Dendritic cell treated with granulocyte-macrophage colony-stimulating factor and Interleukin-4, amounts not matched to agents 40 ng/mL and 50 ng/mL, for 4 days (primary cell): ENCODE measurements around the gene CYB5R2.

Experiments used
- H3K27ac Mint-ChIP-seq: one replicate; pipeline ENCODE4 v1.8.0; 2022; ENCODE audit warnings: mild to moderate bottlenecking, mixed read lengths
- H3K27me3 Mint-ChIP-seq: one replicate; pipeline ENCODE4 v1.8.0; 2022; ENCODE audit warnings: mild to moderate bottlenecking, mixed read lengths
- H3K36me3 Mint-ChIP-seq: one replicate; pipeline ENCODE4 v1.8.0; 2022; ENCODE audit warnings: low read depth, mixed read lengths
- H3K4me1 Mint-ChIP-seq: one replicate; pipeline ENCODE4 v1.8.0; 2022; ENCODE audit warnings: low read depth, mixed read lengths
- H3K4me3 Mint-ChIP-seq: one replicate; pipeline ENCODE4 v1.8.0; 2022; ENCODE audit warnings: mild to moderate bottlenecking, moderate library complexity, mixed read lengths
- H3K9me3 Mint-ChIP-seq: one replicate; pipeline ENCODE4 v1.8.0; 2022; ENCODE audit warnings: mixed read lengths
- intact Hi-C: fragments of 100-400 bp; cut with micrococcal nuclease; formaldehyde crosslinking; loops from one replicate; pipeline ENCODE4 v1.15.0; 2022

CYB5R2 gene

GRCh38 chr11:7677796-7678201 lies 4.5 kb upstream of the CYB5R2 start:
- Mint-ChIP-seq H3K36me3 (no peaks in the 10 kb centered on the region), H3K27me3 (peaks cover 47% of the 10 kb centered on the region)
- intact Hi-C loops: no loop called here

GRCh38 chr11:7677071-7677470 lies 3.8 kb upstream of the CYB5R2 start:
- Mint-ChIP-seq H3K36me3 (no peaks in the 10 kb centered on the region), H3K4me1 (peaks cover 22% of the 10 kb centered on the region), H3K27ac (no peak overlapping the region), H3K27me3 (peaks cover 55% of the 10 kb centered on the region), H3K4me3 (no peak overlapping the region), H3K9me3 (peaks cover 28% of the 10 kb centered on the region)
- intact Hi-C loops: no loop called here

More at GRCh38 chr11:7677796-7678201, 4.5 kb upstream of the CYB5R2 start:
- Mint-ChIP-seq H3K9me3 (peaks cover 28% of the 10 kb centered on the region), H3K27ac (no peak overlapping the region), H3K4me3 (no peak overlapping the region), H3K4me1 (peaks cover 15% of the 10 kb centered on the region)

GRCh38 chr11:7675631-7676030 lies 2.3 kb upstream of the CYB5R2 start:
- Mint-ChIP-seq H3K36me3 (no peaks in the 10 kb centered on the region), H3K9me3 (peaks cover 28% of the 10 kb centered on the region), H3K27me3 (peaks cover 60% of the 10 kb centered on the region)

GRCh38 chr11:7673724-7674434 lies 579 bp upstream of the CYB5R2 start:
- Mint-ChIP-seq H3K9me3 (peaks cover 28% of the 10 kb centered on the region), H3K36me3 (peaks cover 4% of the 10 kb centered on the region), H3K27me3 (peaks cover 50% of the 10 kb centered on the region), H3K27ac (peak overlapping the region; percentile 41), H3K4me1 (peaks cover 22% of the 10 kb centered on the region), H3K4me3 (peak overlapping the region; percentile 76)
- intact Hi-C loops: no loop called here

More at GRCh38 chr11:7675631-7676030, 2.3 kb upstream of the CYB5R2 start:
- intact Hi-C loops: no loop called here
- Mint-ChIP-seq H3K4me3 (no peak overlapping the region), H3K4me1 (peaks cover 22% of the 10 kb centered on the region), H3K27ac (no peak overlapping the region)

GRCh38 chr11:7672276-7672959 lies 882 bp downstream of the CYB5R2 start:
- intact Hi-C loops: no loop called here
- H3K4me1 Mint-ChIP-seq: peaks cover 22% of the 10 kb centered on the region
- H3K9me3 Mint-ChIP-seq: peaks cover 21% of the 10 kb centered on the region
- peaks cover 18% of the 10 kb centered on the region for H3K36me3 Mint-ChIP-seq
- peak overlapping the region; percentile 76 for H3K4me3 Mint-ChIP-seq
- H3K27ac Mint-ChIP-seq: no peak overlapping the region
- H3K27me3 Mint-ChIP-seq: peaks cover 50% of the 10 kb centered on the region

- peaks cover 50% of the 10 kb centered on the region for H3K27me3 Mint-ChIP-seq
- intact Hi-C loops: no loop called here
- no peak overlapping the region for H3K27ac Mint-ChIP-seq
- no peak overlapping the region for H3K4me3 Mint-ChIP-seq
- H3K9me3 Mint-ChIP-seq: peaks cover 12% of the 10 kb centered on the region
- peaks cover 24% of the 10 kb centered on the region for H3K36me3 Mint-ChIP-seq
- H3K4me1 Mint-ChIP-seq: peaks cover 22% of the 10 kb centered on the region
Measured at GRCh38 chr11:7671347-7672215, 1.7 kb downstream of the CYB5R2 start.

- Mint-ChIP-seq H3K27ac (no peak overlapping the region), H3K4me1 (peaks cover 22% of the 10 kb centered on the region), H3K4me3 (no peak overlapping the region), H3K27me3 (peaks cover 48% of the 10 kb centered on the region), H3K9me3 (peaks cover 3% of the 10 kb centered on the region), H3K36me3 (peaks cover 33% of the 10 kb centered on the region)
- intact Hi-C loops: no loop called here
Measured at GRCh38 chr11:7670641-7671040, 2.7 kb downstream of the CYB5R2 start.

GRCh38 chr11:7668911-7669310 lies 4.4 kb downstream of the CYB5R2 start:
- H3K27ac Mint-ChIP-seq: no peak overlapping the region
- H3K27me3 Mint-ChIP-seq: peaks cover 30% of the 10 kb centered on the region
- peaks cover 51% of the 10 kb centered on the region for H3K36me3 Mint-ChIP-seq
- H3K9me3 Mint-ChIP-seq: no peaks in the 10 kb centered on the region
- H3K4me1 Mint-ChIP-seq: peaks cover 16% of the 10 kb centered on the region
- no peak overlapping the region for H3K4me3 Mint-ChIP-seq
- intact Hi-C loops: no loop called here

- Mint-ChIP-seq H3K27me3 (peaks cover 27% of the 10 kb centered on the region), H3K4me3 (no peak overlapping the region), H3K36me3 (peaks cover 55% of the 10 kb centered on the region), H3K4me1 (peaks cover 13% of the 10 kb centered on the region), H3K27ac (no peak overlapping the region), H3K9me3 (no peaks in the 10 kb centered on the region)
- intact Hi-C loops: no loop called here
Measured at GRCh38 chr11:7668464-7668863, 4.8 kb downstream of the CYB5R2 start.

- Mint-ChIP-seq H3K9me3 (no peaks in the 10 kb centered on the region), H3K27me3 (peaks cover 17% of the 10 kb centered on the region), H3K4me3 (no peak overlapping the region), H3K4me1 (peaks cover 3% of the 10 kb centered on the region), H3K36me3 (peaks cover 64% of the 10 kb centered on the region), H3K27ac (no peak overlapping the region)
- intact Hi-C loops: no loop called here
Measured at GRCh38 chr11:7667460-7667859, 5.8 kb downstream of the CYB5R2 start.

GRCh38 chr11:7666292-7666866 lies 6.9 kb downstream of the CYB5R2 start:
- H3K36me3 Mint-ChIP-seq: peaks cover 70% of the 10 kb centered on the region
- no peak overlapping the region for H3K4me3 Mint-ChIP-seq
- no peaks in the 10 kb centered on the region for H3K9me3 Mint-ChIP-seq
- intact Hi-C loops: no loop called here
- peaks cover 7% of the 10 kb centered on the region for H3K27me3 Mint-ChIP-seq
- H3K4me1 Mint-ChIP-seq: no peaks in the 10 kb centered on the region
- no peak overlapping the region for H3K27ac Mint-ChIP-seq

GRCh38 chr11:7665473-7666291 lies 7.6 kb downstream of the CYB5R2 start:
- Mint-ChIP-seq H3K9me3 (no peaks in the 10 kb centered on the region), H3K4me1 (no peaks in the 10 kb centered on the region), H3K4me3 (no peak overlapping the region), H3K36me3 (peaks cover 77% of the 10 kb centered on the region), H3K27ac (no peak overlapping the region), H3K27me3 (peaks cover 2% of the 10 kb centered on the region)
- intact Hi-C loops: no loop called here

- intact Hi-C loops: no loop called here
- Mint-ChIP-seq H3K9me3 (no peaks in the 10 kb centered on the region), H3K4me1 (no peaks in the 10 kb centered on the region), H3K4me3 (no peak overlapping the region), H3K27ac (no peak overlapping the region), H3K36me3 (peaks cover 78% of the 10 kb centered on the region), H3K27me3 (no peaks in the 10 kb centered on the region)
Measured at GRCh38 chr11:7664867-7665266, 8.4 kb downstream of the CYB5R2 start.
